Inflammatory macrophage treated with lipopolysaccharide for 1 hour (primary cell): ENCODE data around the gene USP9X.
"Not testable (repeated sequence)": the region's sequence is repeated elsewhere in the genome, so short reads cannot be mapped to it uniquely, and the experiment has no call there.

Experiments used
- DNase-seq, 2 donors: peaks; one replicate each; pipeline ENCODE4 v3.0.0-alpha.2; 2020 to 2022

The USP9X gene

GRCh38 chrX:41084893-41085511, at the start of gene USP9X:
TSS of gene USP9X (plus strand) at chrX:41085445. CDS start at chrX:41123629, 38,184 bp downstream.
- DNase-seq = peak; percentile 72 to 76

GRCh38 chrX:41035582-41035981, 49.7 kb upstream of the USP9X start:
- DNase-seq = no peak

GRCh38 chrX:41036668-41037326, 48.4 kb upstream of the USP9X start:
- no peak for DNase-seq

- DNase-seq = peak; percentile 17 to 19
These were observed 42.0 kb upstream of the USP9X start for GRCh38 chrX:41043196-41043595.

- DNase-seq = no peak
These were observed 41.4 kb upstream of the USP9X start for GRCh38 chrX:41043674-41044345.

GRCh38 chrX:41045960-41046567, 39.2 kb upstream of the USP9X start:
- DNase-seq = no peak

GRCh38 chrX:41047878-41048534, 37.2 kb upstream of the USP9X start:
- DNase-seq = no peak

GRCh38 chrX:41050359-41050758, 34.9 kb upstream of the USP9X start:
- no peak for DNase-seq

- no peak for DNase-seq
These were observed 34.0 kb upstream of the USP9X start for GRCh38 chrX:41051288-41051687.

- DNase-seq = no peak
These were observed 29.5 kb upstream of the USP9X start for GRCh38 chrX:41055740-41056139.

- DNase-seq = not testable (repeated sequence)
These were observed 22.0 kb upstream of the USP9X start for GRCh38 chrX:41063276-41063675.

- DNase-seq = no peak
These were observed 21.2 kb upstream of the USP9X start for GRCh38 chrX:41064018-41064417.

- no peak for DNase-seq
These were observed 18.9 kb upstream of the USP9X start for GRCh38 chrX:41066391-41066790.

GRCh38 chrX:41066969-41067368, 18.3 kb upstream of the USP9X start:
- DNase-seq = no peak

- DNase-seq = no peak
These were observed 17.5 kb upstream of the USP9X start for GRCh38 chrX:41067721-41068120.

- no peak for DNase-seq
These were observed 8.5 kb upstream of the USP9X start for GRCh38 chrX:41076742-41077141.

- no peak for DNase-seq
These were observed 3.4 kb upstream of the USP9X start for GRCh38 chrX:41081821-41082220.

GRCh38 chrX:41082783-41083182, 2.5 kb upstream of the USP9X start:
- DNase-seq = peak in 1 of 2 donors; percentile 20

GRCh38 chrX:41084044-41084892, 977 bp upstream of the USP9X start:
- peak; percentile 85 to 92 for DNase-seq

GRCh38 chrX:41085512-41085877, 250 bp downstream of the USP9X start:
- DNase-seq = peak; percentile 39 to 63

GRCh38 chrX:41085878-41086626, 807 bp downstream of the USP9X start:
- DNase-seq = peak; percentile 10 to 26

GRCh38 chrX:41086627-41086932, 1.3 kb downstream of the USP9X start:
- peak in 1 of 2 donors; percentile 11 for DNase-seq
